Mesenchymal stem cell (in vitro differentiated cells and primary cell): ENCODE data around the gene LEMD1.
"Not testable (repeated sequence)": the region's sequence is repeated elsewhere in the genome, so short reads cannot be mapped to it uniquely, and the experiment has no call there.

ENCODE experiments used
- DNase-seq: peaks from one replicate; pipeline ENCODE4 v3.0.0-alpha.2; 2013
- H2AFZ ChIP-seq: one replicate; pipeline ENCODE4 v1.6.1; 2013; ENCODE audit warnings: low read depth, mild to moderate bottlenecking, control low read depth, inconsistent platforms, low read length, moderate library complexity
- H2AK5ac ChIP-seq: 2 replicates; pipeline ENCODE4 v1.6.1; 2013; ENCODE audit warnings: low read length, moderate library complexity, mild to moderate bottlenecking, inconsistent platforms; ENCODE audit not compliant: severe bottlenecking
- H2BK120ac ChIP-seq: one replicate; pipeline ENCODE4 v1.6.1; 2013; ENCODE audit warnings: low read depth, mild to moderate bottlenecking, inconsistent platforms, low read length, moderate library complexity
- H2BK12ac ChIP-seq, 2 experiments: one replicate each; pipeline ENCODE4 v1.6.1; 2013; ENCODE audit warnings: inconsistent platforms in 2 of 2, low read length in 2 of 2, mild to moderate bottlenecking in 2 of 2, moderate library complexity in 2 of 2, control low read depth in 1 of 2
- H2BK15ac ChIP-seq: one replicate; pipeline ENCODE4 v1.6.1; 2013; ENCODE audit warnings: mild to moderate bottlenecking, low read depth, inconsistent platforms; ENCODE audit not compliant: poor library complexity, severe bottlenecking
- H2BK5ac ChIP-seq: 2 replicates; pipeline ENCODE4 v1.6.1; 2013; ENCODE audit warnings: low read depth, mild to moderate bottlenecking, low read length, control low read depth, inconsistent platforms; ENCODE audit not compliant: poor library complexity, severe bottlenecking
- H3K14ac ChIP-seq, 2 experiments: one replicate each; pipeline ENCODE4 v1.6.1; 2013; ENCODE audit warnings: inconsistent platforms in 2 of 2, low read length in 2 of 2, control low read depth in 1 of 2, mild to moderate bottlenecking in 1 of 2, moderate library complexity in 1 of 2
- H3K18ac ChIP-seq, 2 experiments: one replicate each; pipeline ENCODE4 v1.6.1; 2013; ENCODE audit warnings: inconsistent platforms in 2 of 2, low read length in 2 of 2, control low read depth in 1 of 2, low read depth in 1 of 2, mild to moderate bottlenecking in 1 of 2
- H3K23ac ChIP-seq, 2 experiments: one replicate each; pipeline ENCODE4 v1.6.1; 2013; ENCODE audit warnings: inconsistent platforms in 2 of 2, low read length in 2 of 2, mild to moderate bottlenecking in 2 of 2, moderate library complexity in 2 of 2, control low read depth in 1 of 2
- H3K27ac ChIP-seq: 2 replicates; pipeline ENCODE4 v1.5.1; 2013; ENCODE audit warnings: mild to moderate bottlenecking, moderate library complexity, low read length, control low read depth, inconsistent platforms; ENCODE audit not compliant: poor library complexity, severe bottlenecking
- H3K27me3 ChIP-seq, 2 experiments: 2 replicates each; pipeline versions ENCODE4 v1.6.1 to v1.7.0; 2013; ENCODE audit warnings: low read length in 2 of 2, mild to moderate bottlenecking in 2 of 2, moderate library complexity in 2 of 2, control low read depth in 1 of 2, inconsistent platforms in 1 of 2; ENCODE audit not compliant: control insufficient read depth in 1 of 2, insufficient read depth in 1 of 2
- H3K36me3 ChIP-seq, 2 experiments: 2 replicates each; pipeline versions ENCODE4 v1.6.1 to v1.7.0; 2013; ENCODE audit warnings: low read length in 2 of 2, control low read depth in 1 of 2, inconsistent platforms in 1 of 2, low read depth in 1 of 2, mild to moderate bottlenecking in 1 of 2; ENCODE audit not compliant: insufficient read depth in 2 of 2, control insufficient read depth in 1 of 2
- H3K4ac ChIP-seq, 2 experiments: one replicate each; pipeline ENCODE4 v1.6.1; 2013; ENCODE audit warnings: inconsistent platforms in 2 of 2, low read length in 2 of 2, mild to moderate bottlenecking in 2 of 2, moderate library complexity in 2 of 2, control low read depth in 1 of 2, low read depth in 1 of 2
- H3K4me1 ChIP-seq: 2 replicates; pipeline ENCODE4 v1.6.1; 2013; ENCODE audit warnings: low read depth, low read length, control low read depth; ENCODE audit not compliant: control insufficient read depth, insufficient read depth
- H3K4me2 ChIP-seq: 2 replicates; pipeline ENCODE4 v1.6.1; 2013; ENCODE audit warnings: low read length, mild to moderate bottlenecking, inconsistent platforms; ENCODE audit not compliant: poor library complexity, severe bottlenecking
- H3K4me3 ChIP-seq, 2 experiments: 2 replicates each; pipeline versions ENCODE4 v1.5.1 to v1.7.0; 2013; ENCODE audit warnings: low read length in 2 of 2, mild to moderate bottlenecking in 2 of 2, control low read depth in 1 of 2, low read depth in 1 of 2; ENCODE audit not compliant: insufficient read depth in 1 of 2
- H3K79me1 ChIP-seq: replicated peaks from 2 replicates; pipeline ENCODE4 v1.6.1; 2013; ENCODE audit warnings: mild to moderate bottlenecking, control low read depth, low read length, inconsistent platforms; ENCODE audit not compliant: poor library complexity, severe bottlenecking
- H3K9ac ChIP-seq: 2 replicates; pipeline ENCODE4 v1.7.0; 2013; ENCODE audit warnings: mild to moderate bottlenecking, low read length, moderate library complexity
- H3K9me3 ChIP-seq: 2 replicates; pipeline ENCODE4 v1.7.0; 2013; ENCODE audit warnings: mild to moderate bottlenecking, low read length; ENCODE audit not compliant: control insufficient read depth
- H4K8ac ChIP-seq: one replicate; pipeline ENCODE4 v1.6.1; 2013; ENCODE audit warnings: inconsistent platforms, mild to moderate bottlenecking, low read length, moderate library complexity
- H4K91ac ChIP-seq: one replicate; pipeline ENCODE4 v1.6.1; 2013; ENCODE audit warnings: mild to moderate bottlenecking, low read length, inconsistent platforms
- WGBS: methylation state at CpG from one replicate; pipeline ENCODE4 v1.1.7; 2013; ENCODE audit warnings: mixed read lengths; 5-methylcytosine and 5-hydroxymethylcytosine counted together

The LEMD1 gene

DNA sequence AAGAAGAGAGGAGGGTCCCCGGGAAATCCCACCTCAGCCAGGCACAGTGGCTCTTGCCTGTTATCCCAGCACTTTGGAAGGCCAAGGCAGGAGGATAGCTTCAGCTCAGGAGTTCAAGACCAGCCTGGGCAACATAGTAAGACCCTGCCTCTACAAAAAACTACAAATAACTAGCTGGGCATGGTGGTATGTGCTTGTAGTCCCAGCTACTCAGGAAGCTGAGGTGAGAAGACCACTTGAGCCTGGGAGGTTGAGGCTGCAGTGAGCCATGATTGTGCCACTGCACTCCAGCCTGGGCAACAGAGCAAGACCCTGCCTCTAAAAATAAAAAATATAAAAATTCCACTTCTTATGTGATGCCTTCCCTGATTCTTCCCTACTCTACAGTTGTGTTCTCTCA lies 10.8 kb upstream of the LEMD1 start:
- 25% methylated on average over 1 of the region's 1 CpG for WGBS
- H2BK120ac ChIP-seq, H3K14ac ChIP-seq, H3K9me3 ChIP-seq, H3K4me1 ChIP-seq, DNase-seq, H3K23ac ChIP-seq, H3K4me2 ChIP-seq, H2AK5ac ChIP-seq, H4K91ac ChIP-seq, H2BK12ac ChIP-seq, H2AFZ ChIP-seq, H3K79me1 ChIP-seq, H3K4ac ChIP-seq, H2BK5ac ChIP-seq, H3K4me3 ChIP-seq, H3K18ac ChIP-seq, H4K8ac ChIP-seq, H3K36me3 ChIP-seq, H2BK15ac ChIP-seq, H3K27ac ChIP-seq, H3K9ac ChIP-seq: not testable (repeated sequence)
- H3K27me3 ChIP-seq, result peaks cover 85% of the 10 kb centered on the region in 2 experiments

DNA sequence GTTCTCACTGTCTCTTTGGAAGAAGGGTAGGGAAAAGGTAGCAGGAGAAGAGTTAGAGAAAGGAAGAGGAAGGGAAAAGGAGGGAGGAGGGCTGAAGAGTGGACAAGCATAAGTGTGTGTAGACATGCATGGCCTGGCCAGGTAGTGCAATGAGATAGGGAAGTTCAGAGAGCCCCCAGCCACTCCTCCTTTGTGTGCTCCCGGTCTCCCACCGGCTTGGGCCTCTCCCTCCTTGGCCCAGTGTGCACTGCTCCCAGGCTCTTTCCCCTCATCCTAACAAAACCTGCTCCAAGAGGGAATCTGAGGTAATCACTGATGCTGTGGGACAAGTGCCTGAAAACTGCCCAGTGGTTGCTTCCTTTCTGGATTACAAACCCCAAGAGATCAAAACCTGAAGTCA lies 10.3 kb upstream of the LEMD1 start:
- no peak overlapping the region for H2BK120ac ChIP-seq
- H3K9me3 ChIP-seq, result no peaks in the 10 kb centered on the region
- no peak overlapping the region for H2AK5ac ChIP-seq
- H3K4me3 ChIP-seq, result no peak overlapping the region
- H3K4me2 ChIP-seq, result no peak overlapping the region
- H2AFZ ChIP-seq, result no peak overlapping the region
- H3K23ac ChIP-seq, result no peak overlapping the region
- DNase-seq, result no peak
- H3K27ac ChIP-seq, result no peak overlapping the region
- no peaks in the 10 kb centered on the region for H3K36me3 ChIP-seq
- no peak overlapping the region for H4K8ac ChIP-seq
- H3K9ac ChIP-seq, result no peak overlapping the region
- H2BK5ac ChIP-seq, result no peak overlapping the region
- no peak overlapping the region for H3K14ac ChIP-seq
- H2BK12ac ChIP-seq, result no peak overlapping the region
- H3K79me1 ChIP-seq, result no peaks in the 10 kb centered on the region
- H3K4me1 ChIP-seq, result peaks cover 6% of the 10 kb centered on the region
- no peak overlapping the region for H2BK15ac ChIP-seq
- no peak overlapping the region for H4K91ac ChIP-seq
- 67% methylated on average over 2 of the region's 2 CpGs for WGBS
- peaks cover 85 to 86% of the 10 kb centered on the region in 2 experiments for H3K27me3 ChIP-seq
- no peak overlapping the region for H3K4ac ChIP-seq
- H3K18ac ChIP-seq, result no peak overlapping the region

DNA sequence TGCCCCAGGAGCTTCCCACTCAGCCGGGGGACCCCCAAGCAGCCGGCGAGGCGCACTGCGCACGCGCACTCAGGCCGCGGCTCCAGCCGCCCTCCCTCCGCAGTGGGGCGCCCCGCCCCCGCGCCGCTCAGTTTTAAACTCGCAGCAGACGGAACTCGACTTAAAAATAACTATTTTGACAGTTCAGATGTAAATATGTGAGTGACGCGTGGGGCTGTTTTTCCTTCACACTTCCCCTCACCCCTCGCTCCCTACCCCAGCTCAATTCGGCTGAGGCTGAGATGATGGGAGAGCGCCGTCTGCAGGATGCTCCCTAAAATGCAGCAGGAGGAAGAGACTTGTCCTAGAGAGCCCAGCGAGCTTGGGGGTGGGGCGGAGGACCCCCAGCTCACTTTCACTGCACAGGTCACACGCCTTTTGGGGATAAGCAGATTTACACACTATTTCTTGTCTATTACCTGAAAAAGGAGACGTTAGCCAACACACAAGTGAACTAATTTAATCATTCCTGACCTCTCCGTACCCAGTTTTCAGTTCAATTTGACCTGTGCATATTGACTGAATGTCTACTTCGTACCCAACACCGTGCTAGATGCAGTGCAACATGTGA lies 8.9 kb upstream of the LEMD1 start:
- Histone ChIP-seq H3K23ac (no peak overlapping the region), H3K36me3 (no peaks in the 10 kb centered on the region), H3K4me3 (peak overlapping the region in 1 of 2 experiments; percentile 79), H3K18ac (peak overlapping the region in 1 of 2 experiments; percentile 58), H3K9me3 (no peaks in the 10 kb centered on the region), H3K14ac (no peak overlapping the region), H2AK5ac (no peak overlapping the region), H2BK12ac (no peak overlapping the region), H2BK15ac (peak overlapping the region; percentile 45), H3K27me3 (peaks cover 85 to 86% of the 10 kb centered on the region in 2 experiments), H3K27ac (no peak overlapping the region), H3K9ac (peak overlapping the region; percentile 69), H3K79me1 (no peaks in the 10 kb centered on the region), H3K4me1 (peaks cover 6% of the 10 kb centered on the region), H3K4ac (no peak overlapping the region), H4K8ac (peak overlapping the region; percentile 85), H2BK120ac (no peak overlapping the region), H3K4me2 (peak overlapping the region; percentile 59), H2BK5ac (no peak overlapping the region), H4K91ac (peak overlapping the region; percentile 15), H2AFZ (peak overlapping the region; percentile 21)
- peak; percentile 52 for DNase-seq
- 16% methylated on average over 17 of the region's 32 CpGs for WGBS

DNA sequence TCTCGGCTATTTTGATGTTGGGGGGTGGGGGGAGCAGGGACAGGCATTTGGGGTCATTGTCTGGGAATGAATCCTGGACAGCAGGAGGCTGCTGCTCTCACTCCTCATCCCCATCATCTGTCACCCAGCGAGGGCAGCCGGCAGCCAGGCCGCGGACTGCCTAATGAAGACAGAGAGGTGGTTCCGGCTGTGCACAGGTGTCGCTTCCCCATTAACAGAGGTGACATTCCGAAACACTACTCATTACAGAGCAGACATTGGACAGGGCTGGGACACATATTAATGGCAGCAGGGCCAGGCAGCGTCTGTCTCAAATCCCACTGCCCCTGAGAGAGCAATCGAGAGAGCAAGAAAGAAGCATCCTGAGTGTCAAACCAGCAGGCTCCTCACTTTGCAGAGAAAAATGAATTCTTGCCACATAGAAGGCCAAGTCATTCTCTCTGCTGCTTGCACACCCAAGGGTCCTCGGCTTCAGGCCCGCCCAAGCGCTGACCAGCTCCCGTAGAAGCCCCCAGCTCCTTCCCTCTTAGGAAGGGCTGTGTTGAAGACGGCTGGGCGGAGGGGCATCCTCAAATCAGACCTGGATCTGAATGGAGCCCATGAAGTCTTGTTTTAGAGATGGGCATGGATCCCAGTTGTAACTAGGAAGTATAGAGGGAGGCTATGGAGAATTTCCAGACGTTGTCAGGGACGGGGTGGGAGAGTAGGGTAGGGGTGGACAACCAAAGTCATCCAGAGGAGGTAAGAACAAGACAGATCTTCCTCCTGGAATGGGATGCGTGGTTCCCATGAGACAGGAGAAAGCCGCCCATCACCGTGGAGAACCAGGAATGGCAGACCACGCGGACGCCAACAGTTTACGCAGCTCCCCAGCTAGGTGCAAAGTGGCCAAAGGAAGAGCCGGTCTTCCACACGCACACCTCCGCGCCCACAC lies 8.2 kb upstream of the LEMD1 start:
- peak overlapping the region; percentile 45 for H2BK15ac ChIP-seq
- H2BK5ac ChIP-seq, result no peak overlapping the region
- no peak overlapping the region for H2AK5ac ChIP-seq
- H3K27ac ChIP-seq, result no peak overlapping the region
- peak overlapping the region; percentile 59 for H3K4me2 ChIP-seq
- H2AFZ ChIP-seq, result peak overlapping the region; percentile 21
- 62% methylated on average over 29 of the region's 29 CpGs for WGBS
- peaks cover 6% of the 10 kb centered on the region for H3K4me1 ChIP-seq
- H3K18ac ChIP-seq, result peak overlapping the region in 1 of 2 experiments; percentile 58
- H2BK12ac ChIP-seq, result no peak overlapping the region
- no peaks in the 10 kb centered on the region for H3K79me1 ChIP-seq
- H3K9me3 ChIP-seq, result no peaks in the 10 kb centered on the region
- H4K8ac ChIP-seq, result peak overlapping the region; percentile 85
- peak overlapping the region; percentile 69 for H3K9ac ChIP-seq
- peak overlapping the region in 1 of 2 experiments; percentile 79 for H3K4me3 ChIP-seq
- H3K4ac ChIP-seq, result no peak overlapping the region
- H4K91ac ChIP-seq, result peak overlapping the region; percentile 15
- no peak overlapping the region for H2BK120ac ChIP-seq
- peaks cover 85 to 86% of the 10 kb centered on the region in 2 experiments for H3K27me3 ChIP-seq
- no peaks in the 10 kb centered on the region for H3K36me3 ChIP-seq
- no peak overlapping the region for H3K14ac ChIP-seq
- H3K23ac ChIP-seq, result peak overlapping the region in 1 of 2 experiments; percentile 36
- no peak for DNase-seq
